GM21737 (cell line): Measurements from ENCODE around the gene UBE2A.

ENCODE experiments used
- ATAC-seq: cut with Tn5 transposase; IDR thresholded peaks from one replicate; pipeline ENCODE4 v1.9.1; 2021; ENCODE audit warnings: mild to moderate bottlenecking, moderate library complexity; ENCODE audit not compliant: unreplicated experiment

UBE2A gene

DNA sequence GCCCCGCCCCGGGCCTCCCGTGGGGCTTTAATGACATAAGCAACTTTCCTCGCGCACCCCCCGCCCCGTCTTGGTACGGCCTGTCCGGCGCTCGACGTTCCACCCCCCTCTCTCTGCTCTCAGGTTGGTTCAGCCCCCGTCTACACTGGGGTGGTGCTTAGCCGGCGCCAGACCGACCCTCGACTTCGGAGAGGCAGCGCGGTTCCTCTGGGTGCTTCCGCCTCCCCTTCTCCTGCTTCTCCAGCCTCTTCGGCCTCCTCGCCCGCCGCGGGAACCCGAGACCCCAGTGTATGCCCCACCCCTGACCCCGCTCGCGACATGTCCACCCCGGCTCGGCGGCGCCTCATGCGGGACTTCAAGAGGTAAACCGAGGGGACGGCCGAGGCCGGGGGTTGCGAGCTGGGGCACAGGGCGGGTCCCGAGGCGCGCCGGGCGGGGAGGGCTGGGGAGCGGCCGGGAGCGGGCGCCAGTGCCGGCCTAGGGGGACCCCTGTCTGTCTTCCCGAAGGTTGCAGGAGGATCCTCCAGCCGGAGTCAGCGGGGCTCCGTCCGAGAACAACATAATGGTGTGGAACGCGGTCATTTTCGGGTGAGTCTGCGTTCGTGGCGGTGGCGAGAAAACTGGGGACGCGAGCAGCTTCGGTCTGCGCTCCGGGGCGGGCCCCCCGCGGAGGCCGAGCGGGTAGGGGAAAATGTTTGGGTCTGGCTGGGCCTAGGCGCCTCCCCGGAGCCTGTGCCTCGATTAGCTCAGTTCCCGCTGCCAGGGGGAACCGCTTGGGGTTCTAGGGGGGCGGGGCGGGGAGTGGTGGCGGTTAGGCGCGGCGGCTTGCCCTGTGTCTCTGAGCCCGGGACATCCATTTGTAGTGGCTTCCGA is at the start of gene UBE2A:
Gene UBE2A, plus strand, starts transcription at position 170 of the 873 bp plus-strand sequence. Its CDS starts 149 bp downstream, at position 319.
- peak; percentile 73 for ATAC-seq

DNA sequence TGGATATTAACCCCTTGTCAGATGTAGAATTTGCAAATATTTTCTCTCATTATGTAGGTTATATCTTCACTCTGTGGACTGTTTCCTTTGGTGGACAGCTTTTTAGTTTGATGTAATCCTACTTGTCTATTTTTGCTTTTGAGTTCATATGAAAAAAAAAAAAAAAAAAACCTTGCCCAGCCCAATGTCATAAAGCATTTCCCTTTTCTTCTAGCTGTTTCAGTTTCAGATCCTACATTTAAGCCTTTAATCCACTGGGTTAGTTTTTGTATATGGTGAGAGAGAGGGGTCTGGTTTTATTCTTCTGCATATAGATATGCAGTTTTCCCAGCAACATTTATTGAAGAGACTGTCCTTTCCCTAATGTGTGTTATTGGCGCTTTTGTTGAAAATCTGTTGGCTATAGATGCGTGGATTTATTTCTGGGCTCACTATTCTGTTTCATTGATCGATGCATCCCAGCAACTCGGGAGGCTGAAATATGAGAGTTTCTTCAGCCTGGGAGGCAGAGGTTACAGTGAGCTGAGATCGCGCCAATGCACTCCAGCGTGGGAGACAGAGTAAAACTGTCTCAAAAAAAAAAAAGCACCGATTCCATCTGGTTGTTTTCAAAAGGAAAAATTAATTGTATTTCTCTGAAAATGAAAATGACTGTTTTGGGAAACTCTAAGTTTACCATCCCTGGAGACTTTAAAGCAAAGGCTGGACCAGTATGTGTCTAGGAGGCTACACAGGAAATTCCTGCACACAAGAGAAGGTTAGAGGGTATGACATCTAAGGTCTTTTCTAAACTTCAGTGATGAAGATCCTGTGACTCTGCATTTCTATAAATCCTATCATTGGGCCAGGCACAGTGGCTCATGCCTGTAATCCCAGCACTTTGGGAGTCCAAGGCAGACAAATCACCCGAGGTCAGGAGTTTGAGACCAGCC is 44.8 kb upstream of the UBE2A start:
- no peak for ATAC-seq

DNA sequence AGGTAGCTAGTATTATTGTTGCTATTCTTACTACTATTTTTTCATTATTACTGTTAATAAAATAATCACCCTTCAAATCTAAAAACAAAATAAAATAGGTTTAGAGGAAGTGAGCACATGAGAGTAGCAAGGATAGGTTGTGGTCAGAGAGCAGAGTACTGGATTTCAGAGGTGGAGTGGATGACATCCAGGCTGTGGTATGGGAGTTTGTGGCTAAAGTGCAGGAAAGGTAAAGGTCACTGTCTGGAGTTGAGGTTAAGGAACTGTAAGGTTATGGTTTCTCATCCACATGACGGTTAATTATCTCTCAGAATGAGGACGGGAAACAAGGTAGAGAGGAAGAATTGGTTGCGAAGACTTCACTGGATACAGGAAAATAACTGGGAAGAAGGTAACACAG is 36.9 kb upstream of the UBE2A start:
- ATAC-seq, result no peak

DNA sequence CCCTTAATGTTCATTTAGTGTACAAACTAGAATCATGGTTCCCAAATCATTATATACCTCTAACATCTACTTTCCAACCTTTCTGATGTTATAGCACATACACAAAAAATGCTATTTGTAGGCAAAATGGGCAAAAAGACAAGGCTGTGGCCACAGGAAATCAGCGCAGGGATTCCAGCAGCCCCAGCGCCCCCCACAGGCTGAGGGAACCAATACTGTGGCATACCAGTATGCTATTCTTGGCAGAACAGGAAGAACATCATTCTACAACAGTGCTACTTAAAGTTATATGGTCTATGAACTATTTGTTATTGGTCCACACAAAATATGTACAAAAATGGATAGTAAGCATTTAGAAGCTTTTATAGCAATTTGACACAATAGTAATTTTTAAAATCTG is 34.5 kb upstream of the UBE2A start:
- no peak for ATAC-seq

DNA sequence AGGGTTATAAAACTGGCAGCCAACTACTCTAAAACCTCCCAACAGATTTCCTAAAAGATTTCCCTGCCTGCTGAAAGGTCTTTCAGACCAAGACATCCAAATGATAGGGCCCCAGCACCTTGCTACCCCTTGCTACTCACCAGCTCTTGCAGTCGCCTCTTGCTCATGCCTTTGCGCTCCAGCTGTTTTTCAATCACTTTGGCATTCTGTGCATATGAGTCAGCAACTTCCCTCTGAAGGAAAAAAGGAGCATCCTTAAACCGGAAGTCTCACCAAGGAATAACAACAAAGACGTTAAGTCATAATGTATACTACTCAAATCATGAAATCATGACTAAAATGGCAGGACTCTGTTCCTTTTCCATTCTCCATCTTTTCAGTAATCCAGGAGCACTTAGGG is 33.2 kb upstream of the UBE2A start:
- no peak for ATAC-seq

DNA sequence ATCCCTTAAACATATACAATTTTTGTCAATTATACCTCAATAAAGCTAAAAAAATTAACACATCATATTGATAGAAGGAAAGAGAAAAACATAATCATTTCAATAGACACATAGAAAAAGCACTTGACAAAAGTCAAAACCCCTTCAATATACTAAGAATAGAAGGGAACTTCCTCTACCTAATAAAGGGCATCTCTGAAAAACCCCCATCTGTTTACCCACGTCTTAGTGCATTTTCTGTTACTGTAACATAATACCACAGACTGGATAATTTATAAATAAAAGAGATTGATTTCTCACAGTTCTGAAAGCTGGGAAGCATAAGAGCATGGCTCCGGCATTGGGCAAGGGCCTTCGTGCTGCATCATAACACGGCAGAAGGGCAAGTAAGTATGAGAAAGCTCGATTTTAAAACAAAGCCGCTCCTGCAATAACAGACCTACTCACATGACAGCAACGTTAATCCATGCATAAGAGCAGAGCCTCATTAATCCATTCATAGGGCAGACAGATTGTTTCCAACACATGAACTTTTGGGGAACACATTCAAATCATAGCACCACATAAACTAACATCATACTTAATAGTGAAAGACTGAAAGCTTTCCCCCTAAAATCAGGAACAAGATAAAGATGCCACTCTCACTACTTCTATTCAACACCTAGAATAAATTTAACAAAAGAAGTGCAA is 24.9 kb upstream of the UBE2A start:
- no peak for ATAC-seq

DNA sequence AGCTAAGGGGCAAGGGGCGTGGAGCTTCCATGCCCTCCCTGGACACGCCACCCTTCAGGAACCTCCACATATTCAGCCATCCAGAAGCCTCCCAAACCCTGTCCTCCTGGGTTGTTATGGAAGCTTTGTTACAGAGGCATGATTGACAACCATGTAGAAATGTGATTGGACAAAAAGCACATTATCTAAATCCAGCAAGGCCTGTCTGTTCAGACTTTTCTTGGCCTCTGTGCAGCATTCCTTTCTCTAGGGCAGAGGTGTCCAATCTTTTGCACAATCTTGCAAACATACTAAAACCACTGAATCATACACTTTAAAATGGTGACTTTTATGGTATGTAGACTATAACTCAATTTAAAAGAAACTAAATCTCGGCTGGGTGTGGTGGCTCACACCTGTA is 21.9 kb upstream of the UBE2A start:
- no peak for ATAC-seq

DNA sequence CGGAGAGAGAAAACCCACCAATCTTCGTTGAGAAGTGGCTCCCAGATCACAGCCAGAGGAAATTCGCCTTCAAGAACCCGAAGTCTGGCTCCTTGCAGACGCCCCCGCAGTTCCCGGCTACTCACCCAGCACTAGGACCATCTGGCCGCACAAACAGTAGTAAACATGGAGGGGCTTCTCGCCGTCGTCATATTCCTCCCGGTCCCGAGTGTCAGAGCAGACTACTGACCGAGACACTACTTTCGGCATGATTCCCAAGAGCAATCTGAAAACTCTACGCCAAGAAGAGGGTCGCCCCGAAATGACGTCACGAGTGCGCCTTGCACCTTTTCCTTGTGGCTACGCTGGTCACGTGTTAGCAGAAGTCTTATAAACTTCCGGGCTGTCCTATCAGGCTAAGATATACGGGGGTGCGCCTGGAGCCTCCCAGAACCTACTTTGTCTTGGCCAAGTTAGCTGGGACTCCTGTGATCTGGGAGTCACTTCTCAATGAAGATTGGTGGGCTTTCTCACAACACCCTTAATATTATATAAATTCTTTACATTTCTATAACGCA is 9.2 kb upstream of the UBE2A start, which contains the start of gene STEEP1:
Gene STEEP1, minus strand, starts transcription at position 303 of the 557 bp plus-strand sequence. Its CDS starts 54 bp downstream, at position 249.
- peak; percentile 86 for ATAC-seq

DNA sequence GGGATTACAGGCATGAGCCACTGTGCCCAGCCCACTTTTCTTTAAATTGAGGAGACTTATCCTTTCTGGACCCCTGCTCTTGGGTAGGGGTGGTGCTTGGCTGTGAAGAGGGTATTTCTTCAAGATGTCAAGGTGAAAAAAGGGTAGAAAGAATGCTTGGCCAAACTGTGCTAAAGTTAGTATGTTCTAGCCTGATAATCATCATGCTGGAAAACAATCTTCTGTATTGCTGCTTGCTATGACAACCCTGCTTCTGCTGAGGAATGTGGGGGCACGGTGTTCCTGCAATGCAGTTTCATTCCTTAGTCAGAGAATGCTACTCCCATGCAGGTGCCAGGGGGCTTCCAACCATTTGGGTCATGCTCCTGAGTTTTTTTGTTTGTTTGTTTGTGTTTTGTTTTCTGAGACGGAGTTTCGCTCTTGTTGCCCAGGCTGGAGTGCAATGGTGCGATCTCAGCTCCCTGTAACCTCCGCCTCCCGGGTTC is 4.0 kb upstream of the UBE2A start:
- no peak for ATAC-seq

DNA sequence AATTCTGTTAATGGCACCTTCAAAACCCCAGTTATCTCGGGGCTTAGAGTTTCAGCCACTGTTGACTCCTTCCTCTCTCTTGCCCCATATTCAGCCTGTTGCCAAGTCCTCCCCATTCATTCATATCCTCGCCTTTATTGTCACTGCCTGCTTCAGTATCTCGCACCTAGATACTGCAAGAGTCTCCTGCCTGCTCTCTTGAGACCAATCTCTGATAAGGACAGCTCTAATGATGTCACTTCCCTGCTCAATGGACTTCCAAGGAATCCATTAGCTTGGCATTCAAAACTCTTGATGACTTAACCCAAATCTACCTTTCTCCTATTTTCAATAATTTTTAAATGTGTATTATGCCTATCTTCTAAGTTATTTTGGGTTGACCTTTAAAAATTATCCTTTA is 1.1 kb upstream of the UBE2A start:
- ATAC-seq, result no peak

DNA sequence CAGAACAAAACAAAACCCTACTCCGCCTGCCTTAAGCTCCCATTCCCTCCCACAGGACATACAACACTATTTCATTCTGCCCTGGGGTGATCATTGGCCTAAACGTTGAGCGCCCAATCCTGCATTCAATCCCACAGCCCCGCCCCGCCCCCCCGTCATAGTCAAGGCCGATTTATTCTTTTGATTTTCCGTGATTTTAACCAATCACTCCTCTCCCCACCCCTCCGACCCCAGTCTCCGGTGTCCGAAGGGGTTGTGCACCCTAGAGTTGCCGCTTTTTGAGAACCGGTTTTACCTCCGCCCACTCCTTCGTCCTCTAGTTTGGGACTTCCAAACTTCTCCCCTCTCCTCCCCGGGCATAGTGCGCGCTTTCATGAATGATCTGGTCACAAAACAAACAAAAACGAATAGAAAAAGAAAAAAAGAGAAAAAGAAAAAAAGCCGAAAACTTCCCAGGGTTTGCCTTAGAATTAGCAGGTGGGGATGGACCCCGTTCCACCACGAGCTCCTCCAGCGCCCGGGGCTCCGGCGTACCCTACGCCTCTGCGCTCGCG is 446 bp upstream of the UBE2A start:
- ATAC-seq, result peak; percentile 24

DNA sequence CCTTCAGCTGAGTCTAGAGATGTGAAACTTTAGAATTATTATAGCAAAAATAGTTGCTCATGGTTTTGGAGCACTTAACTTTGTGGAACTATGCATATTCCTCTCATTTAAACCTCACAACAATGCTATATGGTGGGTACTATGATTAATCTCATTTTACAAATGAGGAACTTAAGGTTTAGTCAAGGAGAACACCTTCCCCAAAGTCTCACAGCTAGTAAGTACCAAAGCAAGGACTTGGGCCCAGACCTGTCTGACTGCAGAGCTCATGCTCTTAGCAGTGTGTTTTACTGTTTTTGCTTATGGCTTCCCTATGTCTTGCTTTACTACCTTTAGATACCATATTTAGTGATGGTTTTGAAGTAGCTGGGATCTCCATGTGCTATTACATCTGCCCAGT is 5.1 kb downstream of the UBE2A start:
- no peak for ATAC-seq

DNA sequence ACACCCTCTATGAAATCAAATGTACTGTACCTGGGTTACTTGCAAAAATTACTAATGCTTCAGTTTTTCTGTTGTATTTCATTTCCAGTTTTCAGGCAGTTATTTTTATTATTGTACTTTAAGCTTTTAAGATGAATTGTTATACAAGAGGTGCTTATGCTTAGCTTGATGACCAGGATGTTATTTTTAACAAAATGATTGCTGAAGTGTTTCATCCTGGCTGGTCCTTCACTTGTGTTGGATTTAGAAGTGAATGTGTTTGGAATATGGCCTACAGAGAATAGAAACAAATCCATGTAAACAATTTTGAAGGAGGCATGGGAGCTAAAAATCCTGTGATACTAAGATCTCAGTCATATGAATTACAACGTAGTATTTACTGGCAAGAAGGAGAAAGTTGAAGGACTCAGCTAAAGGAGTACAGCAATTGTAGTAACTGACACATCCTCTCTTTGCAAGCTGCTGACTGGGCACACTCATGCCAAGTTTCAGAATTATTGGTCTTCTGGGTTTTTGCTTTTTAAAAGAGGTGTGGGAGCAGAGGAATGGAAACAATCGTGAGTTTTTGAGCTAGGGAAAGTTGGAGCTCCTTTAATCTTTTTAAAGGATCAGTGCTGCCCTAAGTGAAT is 9.2 kb downstream of the UBE2A start:
- ATAC-seq, result no peak

DNA sequence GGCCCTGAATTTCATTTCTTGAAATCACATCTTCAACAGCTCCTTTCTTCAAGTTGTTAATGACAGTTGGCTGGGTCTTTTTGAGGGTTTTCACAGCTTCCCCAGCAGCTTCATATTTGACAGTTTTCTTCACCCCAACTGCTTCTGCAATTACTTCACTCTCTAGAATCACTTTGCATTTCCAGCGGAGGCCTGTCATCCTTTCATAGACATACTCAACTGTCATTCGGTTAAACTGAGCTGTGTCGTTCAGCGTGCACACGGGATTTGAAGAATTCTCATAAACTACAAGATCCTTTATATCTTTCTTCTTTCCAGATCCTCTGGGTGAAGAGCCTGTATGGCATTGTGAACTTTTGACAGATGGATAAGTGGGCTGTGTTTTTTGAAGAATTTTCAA is 15.4 kb downstream of the UBE2A start:
- no peak for ATAC-seq

DNA sequence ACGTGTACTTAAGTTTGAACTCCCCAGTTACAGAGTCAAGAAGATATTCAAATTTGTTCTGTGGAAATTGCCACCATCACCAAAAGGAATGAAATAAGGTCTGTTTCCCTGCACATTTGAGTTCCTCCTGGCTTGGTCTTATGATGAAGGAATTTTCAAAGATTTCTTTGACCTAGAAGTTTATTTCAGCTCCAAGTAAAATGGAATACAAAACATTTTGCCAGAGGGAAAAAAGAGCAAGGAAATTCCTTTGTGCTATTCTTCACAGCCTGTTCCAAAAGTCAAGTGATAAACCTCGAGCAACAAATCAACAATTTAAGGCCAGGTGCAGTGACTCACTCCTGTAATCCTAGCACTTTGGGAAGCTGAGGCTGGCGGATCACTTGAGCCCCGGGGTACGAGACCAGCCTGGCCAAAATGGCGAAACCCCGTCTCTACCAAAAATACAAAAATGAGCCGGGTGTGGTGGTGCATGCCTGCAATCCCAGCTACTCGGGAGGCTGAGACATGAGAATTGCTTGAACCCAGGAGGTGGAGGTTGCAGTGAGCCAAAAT is 28.4 kb downstream of the UBE2A start:
- no peak for ATAC-seq

DNA sequence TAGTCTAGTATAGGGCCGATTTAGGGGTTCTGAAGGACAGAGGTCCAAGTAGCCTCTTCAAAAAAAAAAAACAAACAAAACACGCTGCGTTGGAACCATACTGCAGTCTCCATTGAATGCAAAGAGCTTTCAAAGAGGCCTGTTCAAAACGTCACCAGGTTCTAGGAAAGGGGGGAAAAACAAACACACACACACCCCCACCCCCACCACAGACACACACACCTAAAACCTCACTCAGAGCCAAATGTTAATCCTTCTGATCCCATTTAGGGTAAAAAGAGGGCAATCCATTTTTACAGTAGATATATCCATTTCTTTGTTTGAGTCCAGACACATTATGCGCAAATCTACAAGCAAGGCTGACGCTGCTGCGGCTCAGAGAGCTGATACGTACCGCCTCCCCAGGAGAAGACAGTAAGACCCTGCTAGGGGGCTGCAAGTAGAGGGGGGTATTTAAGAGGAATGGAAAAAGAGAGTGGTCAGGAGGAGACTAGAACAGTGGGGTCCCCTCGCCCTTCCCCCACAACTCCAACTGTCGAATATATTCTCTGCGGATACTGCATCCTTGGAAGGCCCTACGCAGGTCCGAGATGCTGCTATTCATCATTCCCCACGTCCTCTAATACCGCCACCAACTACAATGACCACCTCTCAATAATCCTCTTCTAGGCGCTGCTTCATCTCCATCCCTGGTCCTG is 30.6 kb downstream of the UBE2A start:
- ATAC-seq, result no peak

DNA sequence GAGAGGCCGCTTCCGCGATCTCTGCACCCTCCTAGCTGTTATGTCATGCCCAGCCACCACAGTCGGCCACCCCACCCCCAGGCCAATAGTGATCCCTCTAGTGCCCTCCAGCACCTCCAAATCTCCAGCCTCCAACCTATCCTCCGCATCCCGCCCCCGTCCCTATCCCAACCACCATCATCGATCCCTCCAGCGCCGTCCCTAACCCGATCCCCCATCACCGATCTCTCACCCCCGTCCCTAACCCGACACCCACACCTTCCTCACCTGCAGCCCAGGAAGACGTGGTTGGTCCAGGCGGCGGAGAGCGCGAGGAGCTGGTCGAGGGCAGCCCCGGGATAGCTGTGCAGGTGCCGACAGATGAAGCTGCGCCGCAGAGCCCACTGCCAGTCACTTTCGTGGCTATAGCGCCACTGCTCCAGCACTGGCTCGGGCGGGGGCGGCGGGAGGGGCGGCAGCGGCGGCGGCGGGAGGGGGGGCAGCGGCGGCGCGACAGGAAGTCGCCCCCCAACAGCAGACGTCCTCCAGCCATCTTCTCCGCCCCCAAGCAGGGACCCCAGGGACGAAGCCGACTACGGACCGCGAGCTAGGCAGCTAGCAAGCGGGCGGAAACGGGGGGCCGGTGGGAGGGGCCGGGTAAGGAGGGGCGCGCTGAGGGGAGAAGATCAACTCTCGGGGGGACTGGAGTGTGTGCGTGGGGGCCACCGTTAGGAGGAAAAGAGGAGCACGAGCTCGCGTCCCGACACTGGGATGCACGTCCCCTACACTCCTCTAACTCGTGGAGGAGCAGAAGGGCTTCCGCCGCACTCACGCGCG is 31.3 kb downstream of the UBE2A start:
- peak; percentile 38 for ATAC-seq
